GM18498 (cell line): ENCODE data around the gene ZBTB9.

ENCODE experiments used
- ATAC-seq: cut with Tn5 transposase; IDR thresholded peaks from one replicate; pipeline ENCODE4 v1.9.1; 2021; ENCODE audit warnings: mild to moderate bottlenecking, moderate library complexity; ENCODE audit not compliant: unreplicated experiment

Gene ZBTB9

DNA sequence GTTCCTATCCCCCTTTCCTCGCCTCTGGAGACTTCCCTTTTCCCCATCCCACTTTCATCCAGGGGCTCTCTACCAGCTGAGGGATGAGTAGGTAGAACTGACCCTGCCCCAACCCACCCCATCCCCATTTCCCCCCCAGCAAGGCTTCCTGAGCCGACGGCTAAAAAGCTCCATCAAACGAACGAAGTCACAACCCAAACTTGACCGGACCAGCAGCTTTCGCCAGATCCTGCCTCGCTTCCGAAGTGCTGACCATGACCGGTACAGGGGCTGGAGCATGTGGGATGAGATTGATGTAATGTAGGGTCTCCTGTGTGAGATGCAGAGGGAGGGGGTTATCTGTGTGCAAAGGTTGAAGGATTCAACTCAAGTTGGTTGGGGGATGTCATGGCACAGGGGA, 21.8 kb upstream of the ZBTB9 start:
- no peak for ATAC-seq

GRCh38 chr6:33433001-33433543, 21.3 kb upstream of the ZBTB9 start:
- no peak for ATAC-seq

DNA sequence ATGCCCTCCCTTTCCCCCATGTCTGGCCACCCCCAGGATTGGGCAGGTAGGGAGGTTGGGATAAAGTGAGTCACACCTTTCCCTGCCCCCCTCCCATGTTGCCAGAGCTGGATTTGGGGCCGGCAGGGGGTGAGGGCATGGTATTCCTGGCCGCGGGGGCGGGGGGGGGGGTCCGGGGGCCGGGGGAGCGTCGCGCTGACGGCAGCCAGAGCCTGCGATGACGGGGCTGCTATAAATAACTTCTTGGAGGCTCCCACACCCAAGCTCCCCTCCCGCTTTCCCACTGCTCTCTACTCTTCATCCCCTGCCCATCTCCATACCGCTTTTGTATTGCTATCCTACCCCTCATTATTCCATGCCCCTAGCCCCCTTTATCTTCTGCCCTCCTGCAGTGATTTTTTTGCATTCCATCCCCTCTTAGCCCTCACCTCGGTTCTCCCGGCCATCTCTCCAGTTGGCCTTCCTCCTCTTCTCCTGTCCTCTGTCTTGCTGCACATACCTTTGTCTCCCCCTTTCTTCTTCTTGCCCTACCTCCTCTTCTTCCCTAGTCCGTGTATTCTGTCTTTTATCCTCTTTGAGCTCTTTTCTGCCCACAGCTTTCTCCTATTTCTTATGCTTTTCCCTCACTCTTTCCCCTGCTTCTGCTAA, 20.7 kb upstream of the ZBTB9 start:
- ATAC-seq: no peak

GRCh38 chr6:33434961-33435360, 19.4 kb upstream of the ZBTB9 start:
- no peak for ATAC-seq

DNA sequence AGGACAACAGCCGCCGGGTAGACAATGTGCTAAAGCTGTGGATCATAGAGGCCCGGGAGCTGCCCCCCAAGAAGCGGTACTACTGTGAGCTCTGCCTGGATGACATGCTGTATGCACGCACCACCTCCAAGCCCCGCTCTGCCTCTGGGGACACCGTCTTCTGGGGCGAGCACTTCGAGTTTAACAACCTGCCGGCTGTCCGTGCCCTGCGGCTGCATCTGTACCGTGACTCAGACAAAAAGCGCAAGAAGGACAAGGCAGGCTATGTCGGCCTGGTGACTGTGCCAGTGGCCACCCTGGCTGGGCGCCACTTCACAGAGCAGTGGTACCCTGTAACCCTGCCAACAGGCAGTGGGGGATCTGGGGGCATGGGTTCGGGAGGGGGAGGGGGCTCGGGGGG, 16.7 kb upstream of the ZBTB9 start:
- no peak for ATAC-seq

GRCh38 chr6:33438978-33439594, 15.3 kb upstream of the ZBTB9 start:
- ATAC-seq: no peak

DNA sequence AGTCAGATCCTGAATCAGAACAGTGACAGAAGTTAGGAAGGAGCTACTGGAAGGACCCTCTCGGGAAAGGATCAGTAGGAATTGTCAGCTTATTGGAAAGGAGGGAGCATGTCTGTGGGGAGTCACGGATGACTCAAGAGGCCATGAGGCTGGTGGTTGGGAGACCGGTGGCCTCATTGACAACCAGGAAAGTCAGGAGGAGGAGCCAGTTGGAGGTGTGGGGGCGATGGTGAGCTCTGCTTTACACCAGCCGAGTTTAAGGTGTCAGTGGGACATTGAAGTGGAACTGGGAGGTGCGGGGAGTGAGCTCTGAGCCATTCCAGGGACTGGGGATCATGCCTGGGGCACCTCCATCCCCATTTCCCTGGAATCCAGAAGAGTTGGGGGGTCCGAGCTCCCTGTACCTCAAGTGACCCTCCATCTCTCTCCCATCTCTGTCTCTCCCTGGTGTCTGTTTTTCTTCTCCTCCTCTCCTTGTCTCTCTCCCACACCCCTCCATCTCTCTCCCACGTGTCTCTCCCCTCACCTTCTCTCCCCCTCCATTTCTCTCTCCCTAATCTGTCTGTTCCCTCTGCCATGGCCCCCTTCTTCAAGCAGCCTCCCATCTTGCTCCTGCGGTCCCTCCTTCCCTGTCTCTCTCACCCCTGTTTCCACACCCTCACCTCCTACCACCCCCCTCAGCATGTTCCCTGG, 14.3 kb upstream of the ZBTB9 start:
- ATAC-seq: no peak

- no peak for ATAC-seq
Observed at GRCh38 chr6:33440649-33441309, 13.6 kb upstream of the ZBTB9 start.

- ATAC-seq: no peak
Observed at GRCh38 chr6:33441457-33441856, 12.9 kb upstream of the ZBTB9 start.

- ATAC-seq: no peak
Observed at GRCh38 chr6:33442283-33442682, 12.1 kb upstream of the ZBTB9 start.

- no peak for ATAC-seq
Observed at GRCh38 chr6:33443025-33443424, 11.4 kb upstream of the ZBTB9 start.

DNA sequence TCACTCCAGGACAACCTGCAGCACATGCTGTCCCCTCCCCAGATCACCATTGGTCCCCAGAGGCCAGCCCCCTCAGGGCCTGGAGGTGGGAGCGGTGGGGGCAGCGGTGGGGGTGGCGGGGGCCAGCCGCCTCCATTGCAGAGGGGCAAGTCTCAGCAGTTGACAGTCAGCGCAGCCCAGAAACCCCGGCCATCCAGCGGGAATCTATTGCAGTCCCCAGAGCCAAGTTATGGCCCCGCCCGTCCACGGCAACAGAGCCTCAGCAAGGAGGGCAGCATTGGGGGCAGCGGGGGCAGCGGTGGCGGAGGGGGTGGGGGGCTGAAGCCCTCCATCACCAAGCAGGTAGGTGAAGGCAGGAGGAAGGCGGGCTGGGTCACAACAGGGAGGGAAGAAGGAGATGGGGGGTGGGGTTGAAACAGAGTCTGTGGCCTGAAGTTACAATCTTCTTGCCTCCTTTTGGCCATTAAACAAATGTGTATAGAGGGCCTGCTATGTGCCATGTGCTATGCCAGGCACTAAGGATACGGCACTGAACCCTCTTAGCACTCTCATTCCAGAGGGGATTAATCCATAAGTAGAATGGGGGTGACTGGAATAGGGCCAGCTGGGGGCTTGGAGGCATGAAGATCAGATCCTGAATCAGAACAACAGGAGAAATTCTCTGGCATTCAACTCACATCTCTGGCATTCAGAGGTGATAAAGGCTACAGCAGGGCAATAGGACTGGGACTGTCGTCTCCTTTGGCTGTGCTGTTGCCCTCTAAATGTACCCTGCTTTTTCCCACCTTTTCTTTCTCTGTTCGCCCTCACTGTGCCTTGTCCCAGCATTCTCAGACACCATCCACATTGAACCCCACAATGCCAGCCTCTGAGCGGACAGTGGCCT, 10.5 kb upstream of the ZBTB9 start:
- no peak for ATAC-seq

GRCh38 chr6:33445119-33445603, 9.2 kb upstream of the ZBTB9 start:
- ATAC-seq: no peak

DNA sequence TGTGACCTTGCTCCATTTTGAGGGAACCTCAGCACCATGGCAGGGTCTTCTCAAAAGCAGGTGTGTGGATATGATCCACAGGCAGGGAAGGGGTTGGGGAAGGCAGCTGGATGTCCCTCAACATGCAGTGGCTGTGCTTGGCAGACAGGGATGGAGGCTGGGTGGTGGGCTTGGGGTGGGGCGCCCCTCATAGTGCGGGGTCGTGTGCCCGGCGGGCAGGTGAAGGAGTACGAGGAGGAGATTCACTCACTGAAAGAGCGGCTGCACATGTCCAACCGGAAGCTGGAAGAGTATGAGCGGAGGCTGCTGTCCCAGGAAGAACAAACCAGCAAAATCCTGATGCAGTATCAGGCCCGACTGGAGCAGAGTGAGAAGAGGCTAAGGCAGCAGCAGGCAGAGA, 8.0 kb upstream of the ZBTB9 start:
- no peak for ATAC-seq

- ATAC-seq: no peak
Observed at GRCh38 chr6:33450434-33450833, 3.9 kb upstream of the ZBTB9 start.

DNA sequence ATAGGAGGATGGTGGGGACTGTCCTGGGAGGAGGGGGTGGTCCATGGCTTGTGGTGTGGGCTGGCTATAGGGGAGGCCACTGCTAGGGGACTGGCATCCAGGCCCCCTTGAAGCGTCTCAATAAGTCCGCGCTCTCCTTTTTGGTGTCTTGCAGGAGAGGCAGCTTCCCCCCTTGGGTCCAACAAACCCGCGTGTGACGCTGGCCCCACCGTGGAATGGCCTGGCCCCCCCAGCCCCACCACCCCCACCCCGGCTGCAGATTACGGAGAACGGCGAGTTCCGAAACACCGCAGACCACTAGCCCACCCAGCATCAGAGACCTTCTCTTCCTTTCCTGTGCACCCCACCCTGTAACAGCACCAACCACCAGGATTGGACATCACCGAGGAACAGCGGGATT, 2.8 kb upstream of the ZBTB9 start:
- no peak for ATAC-seq

- ATAC-seq: no peak
Observed at GRCh38 chr6:33452496-33452895, 1.9 kb upstream of the ZBTB9 start.

DNA sequence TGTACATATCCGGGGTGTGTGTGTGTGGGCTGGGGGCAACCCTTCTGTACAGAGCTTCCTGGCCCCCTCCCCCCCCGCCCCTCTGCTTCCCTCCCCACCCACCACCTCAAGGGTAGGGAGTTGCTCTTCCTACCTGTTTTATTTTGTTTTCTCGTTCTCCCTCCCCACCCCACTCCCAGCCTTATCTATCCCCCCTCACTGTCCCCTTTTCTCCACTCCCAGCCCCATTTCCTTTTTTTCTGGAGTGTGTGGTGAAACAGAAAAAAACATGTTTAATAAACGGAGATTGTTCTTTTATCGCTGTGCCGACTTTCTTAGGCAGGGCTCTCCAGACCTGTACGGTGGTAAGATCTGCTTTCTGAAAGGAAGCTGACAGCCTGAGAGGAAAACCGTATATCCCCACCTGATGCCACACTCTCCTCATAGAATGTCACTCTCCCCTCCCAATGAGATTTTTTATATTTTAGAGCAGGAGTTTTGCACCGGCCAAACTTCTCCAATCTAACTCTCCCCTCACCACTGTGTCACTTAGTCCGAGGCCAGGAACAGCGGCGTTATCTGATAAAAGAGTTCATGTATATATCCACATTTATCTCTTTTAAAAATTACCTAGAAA, 875 bp upstream of the ZBTB9 start:
- ATAC-seq: no peak

DNA sequence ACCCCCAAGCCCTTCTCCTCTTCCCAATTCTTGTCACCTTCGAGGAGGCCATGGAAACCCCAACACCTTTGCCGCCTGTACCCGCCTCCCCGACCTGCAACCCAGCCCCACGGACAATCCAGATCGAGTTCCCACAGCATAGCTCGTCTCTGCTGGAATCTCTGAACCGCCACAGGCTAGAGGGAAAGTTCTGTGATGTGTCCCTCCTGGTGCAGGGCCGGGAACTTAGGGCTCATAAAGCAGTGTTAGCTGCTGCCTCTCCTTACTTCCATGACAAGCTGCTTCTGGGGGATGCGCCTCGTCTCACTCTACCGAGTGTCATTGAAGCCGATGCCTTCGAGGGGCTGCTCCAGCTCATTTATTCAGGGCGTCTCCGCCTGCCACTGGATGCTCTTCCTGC, 675 bp downstream of the ZBTB9 start:
- ATAC-seq: no peak

- no peak for ATAC-seq
Observed at GRCh38 chr6:33456156-33456555, 1.8 kb downstream of the ZBTB9 start.
